Kidney (tissue), 14 donors: Measurements from ENCODE around the gene TBC1D5. TPM values are rescaled to one million over a fixed set of nuclear protein-coding genes. Genes with fewer than 3 reads are reported as not detected.
A peak's percentile ranks its signal among the peaks of the same experiment; 100 is the strongest.

ENCODE experiments used
- DNase-seq, 5 donors: peaks; one replicate each; pipeline ENCODE4 v3.0.0-alpha.2; 2013 to 2020
- FAIRE-seq: peaks from 2 replicates; lab custom pipeline; 2012; peaks lifted over from hg19 to GRCh38; lab: Jason Lieb, UNC
- H3K27ac ChIP-seq, 2 donors: one replicate each; pipeline ENCODE4 v1.7.0; 2013; ENCODE audit warnings: low read depth in 2 of 2, low read length in 2 of 2, inconsistent platforms in 1 of 2
- H3K27me3 ChIP-seq: one replicate; pipeline ENCODE4 v1.7.1; 2013; ENCODE audit warnings: low read length, inconsistent platforms; ENCODE audit not compliant: control insufficient read depth, insufficient read depth
- H3K36me3 ChIP-seq, 3 donors: one replicate each; pipeline versions ENCODE4 v1.7.0 to v1.7.1; 2013; ENCODE audit warnings: low read length in 3 of 3, control low read depth in 1 of 3, inconsistent platforms in 1 of 3; ENCODE audit not compliant: insufficient read depth in 3 of 3, control insufficient read depth in 2 of 3
- H3K4me1 ChIP-seq, 3 donors: one replicate each; pipeline versions ENCODE4 v1.7.0 to v1.7.1; 2013; ENCODE audit warnings: low read length in 3 of 3, inconsistent platforms in 1 of 3, low read depth in 1 of 3; ENCODE audit not compliant: control insufficient read depth in 2 of 3, insufficient read depth in 2 of 3
- H3K4me3 ChIP-seq, 3 donors: one replicate each; pipeline versions ENCODE4 v1.7.0 to v1.8.1; 2013; ENCODE audit warnings: low read length in 3 of 3, control low read depth in 1 of 3, inconsistent platforms in 1 of 3
- H3K9ac ChIP-seq, 3 donors: one replicate each; pipeline versions ENCODE4 v1.7.0 to v1.7.1; 2013; ENCODE audit warnings: low read length in 3 of 3, control low read depth in 1 of 3, inconsistent platforms in 1 of 3
- H3K9me3 ChIP-seq, 3 donors: one replicate each; pipeline versions ENCODE4 v1.7.0 to v1.7.1; 2013; ENCODE audit warnings: low read length in 3 of 3, control low read depth in 1 of 3, inconsistent platforms in 1 of 3; ENCODE audit not compliant: control insufficient read depth in 2 of 3, insufficient read depth in 1 of 3
- intact Hi-C: fragments of 100-400 bp; cut with DNase I; formaldehyde crosslinking; loops from one replicate; pipeline ENCODE4 v1.11.1; 2022
- polyA plus RNA-seq: library from polyadenylated mRNA; stranded (reverse); fragments of 350-450 nt; fragmentation: Illumina TruSeq; extraction: RNeasy Lipid Tissue Mini Kit (QIAGEN cat#74804); gene quantifications from one replicate; pipeline ENCODE4 v1.2.3, GENCODE V29; 2014; ENCODE audit warnings: low read depth, low replicate concordance; ENCODE audit not compliant: insufficient read depth
- total RNA-seq: library from RNA; stranded (reverse); fragmentation: NEBNext Ultra II Directional; extraction: Animal tissue kit (Norgen Biotek cat#: 25700); gene quantifications from one replicate; pipeline ENCODE4 v1.2.1, GENCODE V29; 2021
- TF ChIP-seq, protein P1 (sequence below): IDR thresholded peaks from 3 replicates; pipeline ENCODE4 v1.5.1; 2012; ENCODE audit warnings: mild to moderate bottlenecking, moderate library complexity, borderline replicate concordance; ENCODE audit not compliant: insufficient read depth; ENCODE audit errors: extremely low read depth
- donor health status: control.
- donor health status: control.
- donor health status: control.
- donor health status: control.
- donor health status: control.
- donor health status: DM: yes; HTN: yes; CAD: no.
- donor health status: Normal renal cell carcinoma (clear cell type).

TBC1D5 gene
- total and polyA plus RNA-seq, 2 donors from 2014 or later, result 9.7 to 77.7 TPM

DNA sequence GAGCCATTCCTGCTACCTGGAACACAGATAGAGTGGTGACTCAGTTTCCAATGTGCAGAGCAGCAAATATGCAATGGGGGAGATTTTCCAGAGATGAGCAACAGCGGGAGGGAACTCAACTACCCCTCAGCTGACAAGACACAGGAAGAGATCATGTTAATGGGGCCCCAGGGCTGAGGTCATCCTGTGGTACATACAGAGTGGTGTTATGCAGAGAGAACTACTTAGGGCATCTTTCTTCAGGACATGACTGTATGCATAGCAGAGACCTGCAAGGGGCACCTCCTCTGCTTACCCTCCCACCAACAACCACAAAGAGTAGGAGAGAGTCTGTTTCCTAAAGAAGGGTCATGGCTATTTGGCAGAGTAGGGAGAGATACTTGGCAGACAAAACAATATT is 6.8 kb upstream of the TBC1D5 start:
- Histone ChIP-seq H3K4me1 (no peaks in the 10 kb centered on the region), H3K27ac (no peak overlapping the region), H3K4me3 (no peak overlapping the region), H3K9me3 (no peaks in the 10 kb centered on the region), H3K36me3 (no peaks in the 10 kb centered on the region), H3K27me3 (no peaks in the 10 kb centered on the region), H3K9ac (no peak overlapping the region)
- intact Hi-C loops, result no loop called here
- FAIRE-seq (no peak), DNase-seq (no peak)
- TF ChIP-seq, protein P1, sequence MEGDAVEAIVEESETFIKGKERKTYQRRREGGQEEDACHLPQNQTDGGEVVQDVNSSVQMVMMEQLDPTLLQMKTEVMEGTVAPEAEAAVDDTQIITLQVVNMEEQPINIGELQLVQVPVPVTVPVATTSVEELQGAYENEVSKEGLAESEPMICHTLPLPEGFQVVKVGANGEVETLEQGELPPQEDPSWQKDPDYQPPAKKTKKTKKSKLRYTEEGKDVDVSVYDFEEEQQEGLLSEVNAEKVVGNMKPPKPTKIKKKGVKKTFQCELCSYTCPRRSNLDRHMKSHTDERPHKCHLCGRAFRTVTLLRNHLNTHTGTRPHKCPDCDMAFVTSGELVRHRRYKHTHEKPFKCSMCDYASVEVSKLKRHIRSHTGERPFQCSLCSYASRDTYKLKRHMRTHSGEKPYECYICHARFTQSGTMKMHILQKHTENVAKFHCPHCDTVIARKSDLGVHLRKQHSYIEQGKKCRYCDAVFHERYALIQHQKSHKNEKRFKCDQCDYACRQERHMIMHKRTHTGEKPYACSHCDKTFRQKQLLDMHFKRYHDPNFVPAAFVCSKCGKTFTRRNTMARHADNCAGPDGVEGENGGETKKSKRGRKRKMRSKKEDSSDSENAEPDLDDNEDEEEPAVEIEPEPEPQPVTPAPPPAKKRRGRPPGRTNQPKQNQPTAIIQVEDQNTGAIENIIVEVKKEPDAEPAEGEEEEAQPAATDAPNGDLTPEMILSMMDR, result no peak

DNA sequence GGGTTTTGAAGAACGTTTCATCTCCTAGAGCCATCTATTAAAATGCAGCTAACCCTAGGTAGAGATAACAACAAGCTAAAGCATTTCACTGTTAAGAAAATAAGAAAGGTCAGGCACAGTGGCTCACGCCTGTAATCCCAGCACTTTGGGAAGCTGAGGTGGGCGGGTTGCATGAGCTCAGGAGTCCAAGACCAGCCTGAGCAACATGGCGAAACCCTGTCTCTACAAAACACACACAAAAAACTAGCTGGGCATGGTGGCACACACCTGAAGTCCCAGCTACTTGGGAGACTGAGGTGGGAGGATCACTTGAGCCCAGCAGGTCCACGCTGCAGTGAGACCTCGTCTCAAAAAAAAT is 5.4 kb upstream of the TBC1D5 start:
- Histone ChIP-seq H3K9ac (no peak overlapping the region), H3K4me3 (no peak overlapping the region), H3K4me1 (peaks cover 0 to 7% (median 5%) of the 10 kb centered on the region in 3 donors), H3K27ac (no peak overlapping the region), H3K27me3 (no peaks in the 10 kb centered on the region), H3K36me3 (no peaks in the 10 kb centered on the region), H3K9me3 (no peaks in the 10 kb centered on the region)
- DNase-seq, result no peak
- intact Hi-C loops, result no loop called here
- TF ChIP-seq, protein P1, result no peak
- FAIRE-seq, result no peak

DNA sequence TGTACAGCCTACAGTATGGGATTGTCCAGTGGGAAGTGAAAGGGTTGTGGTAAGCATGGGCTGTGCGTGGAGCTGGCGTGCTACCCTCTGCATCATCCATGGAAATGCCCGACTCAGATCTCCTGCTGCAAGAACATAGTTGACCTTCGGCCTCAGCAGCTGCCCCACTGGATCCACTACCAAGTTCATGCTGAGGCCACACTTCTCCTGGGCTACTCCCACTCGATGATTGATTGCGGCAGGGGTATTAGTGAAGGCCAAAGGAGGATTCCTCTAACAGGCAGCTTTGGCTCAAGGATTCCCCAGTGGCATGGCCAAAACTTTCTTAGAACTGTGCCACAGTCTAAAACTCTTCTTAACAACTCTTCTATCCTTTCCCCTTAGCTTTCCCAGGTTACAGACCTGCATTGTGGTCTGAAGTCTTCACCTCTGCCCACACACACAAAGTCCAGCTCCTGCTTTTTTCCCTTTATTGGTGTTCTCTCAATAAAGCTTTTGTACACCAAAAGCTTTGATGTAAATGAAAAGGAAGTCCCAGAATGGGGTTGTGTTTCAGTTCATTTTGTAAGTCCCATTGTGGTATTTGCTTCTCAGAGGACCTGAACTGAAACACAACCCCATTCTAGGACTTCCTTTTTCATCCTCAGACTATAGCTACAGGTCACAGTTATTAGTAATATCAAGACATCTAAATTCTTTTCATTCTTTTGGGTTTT is 4.9 kb upstream of the TBC1D5 start:
- TF ChIP-seq, protein P1, result no peak
- Histone ChIP-seq H3K27ac (no peak overlapping the region), H3K4me1 (peaks cover 0 to 7% (median 5%) of the 10 kb centered on the region in 3 donors), H3K4me3 (no peak overlapping the region), H3K9me3 (no peaks in the 10 kb centered on the region), H3K9ac (no peak overlapping the region), H3K27me3 (no peaks in the 10 kb centered on the region), H3K36me3 (no peaks in the 10 kb centered on the region)
- no peak for FAIRE-seq
- intact Hi-C loops, result no loop called here
- peak in 4 of 5 donors; percentile 51 to 58 (median 54) for DNase-seq
